Lung (tissue), 16 donors: ENCODE results near the gene NATD1. TPM values are rescaled to one million over a fixed set of nuclear protein-coding genes. Genes with fewer than 3 reads are reported as not detected.

Experiments
- ATAC-seq: fragments of 200-7000 bp; cut with Tn5 transposase; one replicate; pipeline ENCODE4 v1.9.1; 2020; ENCODE audit warnings: moderate number of reproducible peaks; ENCODE audit not compliant: insufficient read depth, low FRiP score
- DNase-seq, 3 donors: peaks; one replicate each; pipeline ENCODE4 v3.0.0-alpha.2; 2013 to 2017
- H3K27ac ChIP-seq, 2 donors: one replicate each; pipeline ENCODE4 v1.5.1; 2013; ENCODE audit warnings: mild to moderate bottlenecking in 2 of 2, moderate library complexity in 2 of 2, control low read depth in 1 of 2, inconsistent platforms in 1 of 2, low read depth in 1 of 2, low read length in 1 of 2
- H3K27me3 ChIP-seq, 3 donors: one replicate each; pipeline ENCODE4 v1.5.1; 2013; ENCODE audit warnings: low read length in 2 of 3; ENCODE audit not compliant: control insufficient read depth in 3 of 3, insufficient read depth in 3 of 3
- H3K36me3 ChIP-seq, 4 donors: one replicate each; pipeline ENCODE4 v1.5.1; 2013; ENCODE audit warnings: low read length in 4 of 4, mild to moderate bottlenecking in 1 of 4, moderate library complexity in 1 of 4; ENCODE audit not compliant: control insufficient read depth in 4 of 4, insufficient read depth in 4 of 4
- H3K4me1 ChIP-seq, 5 donors: one replicate each; pipeline ENCODE4 v1.5.1; 2013; ENCODE audit warnings: low read length in 5 of 5, mild to moderate bottlenecking in 2 of 5, moderate library complexity in 1 of 5; ENCODE audit not compliant: control insufficient read depth in 5 of 5, insufficient read depth in 5 of 5
- H3K4me3 ChIP-seq: one replicate; pipeline ENCODE4 v1.5.1; 2013; ENCODE audit warnings: mild to moderate bottlenecking, control low read depth, moderate library complexity
- H3K9ac ChIP-seq, 2 donors: one replicate each; pipeline ENCODE4 v1.5.1; 2013; ENCODE audit warnings: low read length in 2 of 2, control low read depth in 1 of 2; ENCODE audit not compliant: insufficient read depth in 1 of 2
- H3K9me3 ChIP-seq, 4 donors: one replicate each; pipeline ENCODE4 v1.5.1; 2013; ENCODE audit warnings: low read length in 3 of 4, mild to moderate bottlenecking in 1 of 4, moderate library complexity in 1 of 4; ENCODE audit not compliant: control insufficient read depth in 4 of 4, insufficient read depth in 3 of 4
- CTCF ChIP-seq: IDR thresholded peaks from 2 replicates; pipeline ENCODE4 v1.5.1; 2012; ENCODE audit warnings: mild to moderate bottlenecking; ENCODE audit errors: control extremely low read depth, extremely low read depth
- WGBS, 2 donors: extraction: QIAGEN DNeasy Blood & Tissue Kit; methylation state at CpG; one replicate each; pipeline ENCODE4 v1.1.7; 2013; 5-methylcytosine and 5-hydroxymethylcytosine counted together
- long read RNA-seq, 5 donors: transcript quantifications; one replicate each; lab custom pipeline, GENCODE V29; 2026
- polyA plus RNA-seq, 2 donors: library from polyadenylated mRNA; stranded (reverse); fragments of 200-250 nt; gene quantifications; one replicate each; pipeline ENCODE4 v1.2.1, GENCODE V29; 2013
- total RNA-seq, 2 donors: library from RNA; depleted of rRNA in 1 of 2; stranded (reverse); fragments of >200 nt in 1 of 2; gene quantifications; one replicate each; pipeline ENCODE4 v1.2.1, GENCODE V29; 2014 to 2021
- donor health status: control.
- donor health status: control.
- donor health status: Bipolar disorder and iron deficiency.
- donor health status: healthy.
- donor health status: DM: yes; HTN: yes; CAD: no.

Gene NATD1
- 1 to 10 TPM; 6.9 to 8.1 TPM for total RNA-seq
- 1 to 10 TPM; 4.8 to 6.3 TPM for polyA plus RNA-seq
- long read RNA-seq, donor 1, full-length matches to known transcripts, result 5 of 5 reads
- long read RNA-seq, donor 1, partial matches to known transcripts, result 0 of 5 reads
- long read RNA-seq, donor 1, other reads (novel, unspliced or antisense), result 0 of 5 reads
- long read RNA-seq, donor 2, result 0 reads
- long read RNA-seq, donor 3, full-length matches to known transcripts, result 3 of 3 reads
- long read RNA-seq, donor 3, partial matches to known transcripts, result 0 of 3 reads
- long read RNA-seq, donor 3, other reads (novel, unspliced or antisense), result 0 of 3 reads
- long read RNA-seq, donor 4, full-length matches to known transcripts, result 1 of 1 reads
- long read RNA-seq, donor 4, partial matches to known transcripts, result 0 of 1 reads
- long read RNA-seq, donor 4, other reads (novel, unspliced or antisense), result 0 of 1 reads
- long read RNA-seq, donor 5, full-length matches to known transcripts, result 5 of 11 reads
- long read RNA-seq, donor 5, partial matches to known transcripts, result 6 of 11 reads
- long read RNA-seq, donor 5, other reads (novel, unspliced or antisense), result 0 of 11 reads

- Histone ChIP-seq H3K27me3 (no peaks in the 10 kb centered on the region), H3K9ac (peak within 1 kb of the TSS; percentile 28 to 72), H3K27ac (peak within 1 kb of the TSS; percentile 86 to 90), H3K4me3 (peak within 1 kb of the TSS; percentile 75), H3K36me3 (no peaks in the 10 kb centered on the region), H3K9me3 (no peaks in the 10 kb centered on the region), H3K4me1 (peaks cover 0 to 13% (median 3%) of the 10 kb centered on the region in 5 donors)
- TF ChIP-seq CTCF, result no peak
- DNase-seq (peak; percentile 89 to 95 (median 89)), ATAC-seq (peak; percentile 80)
- 0 to 1% methylated on average over 98 to 117 of the region's 117 CpGs for WGBS, 2 donors
These were observed at the start of gene NATD1 for GRCh38 chr17:21252796-21253645. Gene NATD1, minus strand, starts transcription at chr17:21253410. Its CDS starts 146 bp downstream, at chr17:21253264.

GRCh38 chr17:21301593-21302550 lies 48.7 kb upstream of the NATD1 start:
- 73 to 76% methylated on average over 19 of the region's 19 CpGs for WGBS, 2 donors
- Histone ChIP-seq H3K4me3 (no peak overlapping the region), H3K27me3 (no peaks in the 10 kb centered on the region), H3K9me3 (no peaks in the 10 kb centered on the region), H3K9ac (no peak overlapping the region), H3K36me3 (peaks cover 0 to 66% (median 14%) of the 10 kb centered on the region in 4 donors), H3K27ac (no peak overlapping the region), H3K4me1 (peaks cover 0 to 3% (median 0%) of the 10 kb centered on the region in 5 donors)
- no peak for TF ChIP-seq CTCF
- no peak for ATAC-seq
- no peak for DNase-seq
